22Rv1 (cell line): ENCODE data around the gene ZNF619.
A peak's percentile ranks its signal among the peaks of the same experiment; 100 is the strongest.

ENCODE experiments used
- H3K27ac ChIP-seq: fragments of 450-650 bp; 2 replicates; pipeline ENCODE4 v1.5.1; 2017
- CTCF ChIP-seq: fragments of 450-650 bp; IDR thresholded peaks from 2 replicates; pipeline ENCODE4 v1.5.1; 2017; ENCODE audit warnings: mild to moderate bottlenecking
- ZFX ChIP-seq: fragments of 450-650 bp; IDR thresholded peaks from 2 replicates; pipeline ENCODE4 v1.6.1; 2017; ENCODE audit warnings: antibody characterized with exemption, borderline replicate concordance

ZNF619 gene

GRCh38 chr3:40452057-40452456 is 24.9 kb upstream of the ZNF619 start:
- TF ChIP-seq ZFX: no peak
- no peak for TF ChIP-seq CTCF

GRCh38 chr3:40452562-40452875 is 24.4 kb upstream of the ZNF619 start:
- peak overlapping the region; percentile 81 for H3K27ac ChIP-seq
- TF ChIP-seq ZFX (no peak), CTCF (no peak)

More at GRCh38 chr3:40452057-40452456, 24.9 kb upstream of the ZNF619 start:
- H3K27ac ChIP-seq: peak overlapping the region; percentile 81

- H3K27ac ChIP-seq: peak overlapping the region; percentile 81
- no peak for TF ChIP-seq ZFX
- no peak for TF ChIP-seq CTCF
These were observed 23.8 kb upstream of the ZNF619 start for GRCh38 chr3:40452876-40453730.

GRCh38 chr3:40453933-40454332 is 23.0 kb upstream of the ZNF619 start:
- peak overlapping the region; percentile 81 for H3K27ac ChIP-seq
- TF ChIP-seq CTCF (no peak), ZFX (no peak)

GRCh38 chr3:40455328-40455727 is 21.6 kb upstream of the ZNF619 start:
- no peak overlapping the region for H3K27ac ChIP-seq
- TF ChIP-seq CTCF: no peak
- TF ChIP-seq ZFX: no peak

GRCh38 chr3:40456279-40456939 is 20.5 kb upstream of the ZNF619 start:
- no peak for TF ChIP-seq ZFX
- no peak for TF ChIP-seq CTCF
- H3K27ac ChIP-seq: peak overlapping the region; percentile 81
